Measurements from ENCODE around the gene LGALS3BP. TPM values are rescaled to one million over a fixed set of nuclear protein-coding genes. Genes with fewer than 3 reads are reported as not detected.

The LGALS3BP gene
- polyA plus RNA-seq, 4 donors = 181 to 361 (median 290) TPM

DNA sequence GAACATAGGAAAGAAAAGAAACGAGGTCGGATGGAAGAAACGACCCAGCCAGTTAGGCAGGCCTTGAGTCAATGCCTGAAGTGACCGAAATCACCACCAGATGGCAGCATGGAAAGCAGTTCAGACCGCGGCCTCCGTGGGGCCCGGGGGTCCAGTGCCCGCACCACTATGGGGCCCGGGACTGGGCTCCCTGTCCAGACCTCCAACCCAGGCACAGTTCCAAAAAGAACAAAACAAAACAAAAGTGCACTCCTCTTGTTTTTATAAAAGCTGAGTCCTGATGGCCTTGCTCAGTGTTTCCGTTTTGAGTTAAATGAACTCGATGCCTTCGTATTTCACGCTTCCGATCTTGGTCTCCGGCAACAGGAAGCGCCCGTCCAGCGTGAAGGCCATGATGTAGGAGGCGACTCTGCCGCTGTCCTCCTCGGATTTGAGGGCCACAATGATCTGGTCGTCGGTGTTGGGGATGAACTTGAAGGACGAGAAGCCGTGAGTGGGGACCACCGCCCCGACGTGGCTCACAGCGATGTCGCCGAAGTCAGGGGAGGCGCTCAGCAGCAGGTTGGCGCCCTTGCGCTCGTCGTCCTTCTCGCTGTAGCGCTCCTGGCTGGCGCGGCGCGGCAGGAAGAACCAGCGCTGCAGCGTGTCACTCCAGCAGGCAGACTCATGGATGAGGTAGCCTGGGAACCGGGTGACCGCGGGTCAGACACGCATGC is 13.7 kb upstream of the LGALS3BP start:
- Histone ChIP-seq H3K4me1 (ENCODE audit: control insufficient read depth in 3 of 3, insufficient read depth in 2 of 3, low read depth in 1 of 3, low read length in 2 of 3) (peaks cover 2 to 14% (median 7%) of the 10 kb centered on the region in 3 donors), H3K27ac (ENCODE audit: low read depth in 1 of 3, low read length in 2 of 3) (no peak overlapping the region), H3K27me3 (ENCODE audit: control insufficient read depth in 3 of 3, insufficient read depth in 3 of 3, low read length in 3 of 3) (no peaks in the 10 kb centered on the region), H3K36me3 (ENCODE audit: control insufficient read depth in 3 of 3, insufficient read depth in 2 of 3, low read depth in 1 of 3, low read length in 3 of 3) (peaks cover 22 to 87% (median 25%) of the 10 kb centered on the region in 3 donors), H3K9me3 (ENCODE audit: control insufficient read depth in 2 of 2, insufficient read depth in 1 of 2, low read depth in 1 of 2, low read length in 1 of 2) (no peaks in the 10 kb centered on the region), H3K4me3 (ENCODE audit: low read depth in 1 of 3, low read length in 3 of 3) (no peak overlapping the region)
- FAIRE-seq (no peak), DNase-seq (peak; percentile 49 to 60)
- WGBS, 3 donors = 75 to 77% (median 76%) methylated on average over 49 of the region's 49 CpGs

GRCh38 chr17:78992542-78993212 is 13.0 kb upstream of the LGALS3BP start:
- FAIRE-seq (no peak), DNase-seq (peak in 1 of 2 donors; percentile 75)
- Histone ChIP-seq H3K27ac (ENCODE audit: low read depth in 1 of 3, low read length in 2 of 3) (peak overlapping the region in 1 of 3 donors; percentile 53), H3K36me3 (ENCODE audit: control insufficient read depth in 3 of 3, insufficient read depth in 2 of 3, low read depth in 1 of 3, low read length in 3 of 3) (peaks cover 21 to 80% (median 22%) of the 10 kb centered on the region in 3 donors), H3K4me1 (ENCODE audit: control insufficient read depth in 3 of 3, insufficient read depth in 2 of 3, low read depth in 1 of 3, low read length in 2 of 3) (peaks cover 2 to 14% (median 7%) of the 10 kb centered on the region in 3 donors), H3K27me3 (ENCODE audit: control insufficient read depth in 3 of 3, insufficient read depth in 3 of 3, low read length in 3 of 3) (no peaks in the 10 kb centered on the region), H3K4me3 (ENCODE audit: low read depth in 1 of 3, low read length in 3 of 3) (no peak overlapping the region), H3K9me3 (ENCODE audit: control insufficient read depth in 2 of 2, insufficient read depth in 1 of 2, low read depth in 1 of 2, low read length in 1 of 2) (no peaks in the 10 kb centered on the region)
- WGBS, 3 donors = 21 to 57% (median 45%) methylated on average over 12 of the region's 12 CpGs

DNA sequence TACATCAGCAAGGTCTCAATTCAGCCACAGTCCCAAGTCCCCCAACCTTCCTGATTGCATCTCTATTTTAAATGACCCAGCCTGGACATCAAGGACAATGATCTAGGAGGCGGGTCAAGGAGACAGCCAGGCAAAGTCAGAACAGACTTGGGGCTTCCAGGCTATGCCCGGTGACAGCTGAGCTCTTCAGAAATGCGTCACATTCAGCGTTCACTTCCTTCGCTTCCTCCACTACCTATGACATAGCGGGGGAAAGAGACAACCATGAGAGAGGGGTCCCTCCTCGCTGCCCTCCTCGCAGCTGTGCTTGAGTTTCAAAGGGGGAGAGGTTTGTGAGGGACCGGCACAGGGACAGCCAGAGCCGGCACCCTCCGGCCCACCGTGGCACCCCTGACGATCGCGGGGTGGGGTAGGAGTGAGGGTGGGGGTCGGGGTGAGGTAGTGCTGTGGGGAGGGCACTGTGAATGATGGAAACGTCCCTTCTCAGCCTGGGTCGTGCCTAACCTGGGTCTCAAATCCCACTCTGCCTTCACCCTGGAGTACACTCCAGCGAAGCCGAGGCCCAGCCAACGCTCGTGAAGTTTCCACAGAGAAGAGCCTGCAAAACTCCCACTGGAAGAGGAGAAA is 12.3 kb upstream of the LGALS3BP start:
- Histone ChIP-seq H3K27me3 (ENCODE audit: control insufficient read depth in 3 of 3, insufficient read depth in 3 of 3, low read length in 3 of 3) (no peaks in the 10 kb centered on the region), H3K4me3 (ENCODE audit: low read depth in 1 of 3, low read length in 3 of 3) (no peak overlapping the region), H3K9me3 (ENCODE audit: control insufficient read depth in 2 of 2, insufficient read depth in 1 of 2, low read depth in 1 of 2, low read length in 1 of 2) (no peaks in the 10 kb centered on the region), H3K4me1 (ENCODE audit: control insufficient read depth in 3 of 3, insufficient read depth in 2 of 3, low read depth in 1 of 3, low read length in 2 of 3) (peaks cover 2 to 15% (median 7%) of the 10 kb centered on the region in 3 donors), H3K27ac (ENCODE audit: low read depth in 1 of 3, low read length in 2 of 3) (no peak overlapping the region), H3K36me3 (ENCODE audit: control insufficient read depth in 3 of 3, insufficient read depth in 2 of 3, low read depth in 1 of 3, low read length in 3 of 3) (peaks cover 15 to 73% (median 18%) of the 10 kb centered on the region in 3 donors)
- FAIRE-seq (no peak), DNase-seq (no peak)
- 79 to 86% (median 81%) methylated on average over 22 of the region's 22 CpGs for WGBS, 3 donors

DNA sequence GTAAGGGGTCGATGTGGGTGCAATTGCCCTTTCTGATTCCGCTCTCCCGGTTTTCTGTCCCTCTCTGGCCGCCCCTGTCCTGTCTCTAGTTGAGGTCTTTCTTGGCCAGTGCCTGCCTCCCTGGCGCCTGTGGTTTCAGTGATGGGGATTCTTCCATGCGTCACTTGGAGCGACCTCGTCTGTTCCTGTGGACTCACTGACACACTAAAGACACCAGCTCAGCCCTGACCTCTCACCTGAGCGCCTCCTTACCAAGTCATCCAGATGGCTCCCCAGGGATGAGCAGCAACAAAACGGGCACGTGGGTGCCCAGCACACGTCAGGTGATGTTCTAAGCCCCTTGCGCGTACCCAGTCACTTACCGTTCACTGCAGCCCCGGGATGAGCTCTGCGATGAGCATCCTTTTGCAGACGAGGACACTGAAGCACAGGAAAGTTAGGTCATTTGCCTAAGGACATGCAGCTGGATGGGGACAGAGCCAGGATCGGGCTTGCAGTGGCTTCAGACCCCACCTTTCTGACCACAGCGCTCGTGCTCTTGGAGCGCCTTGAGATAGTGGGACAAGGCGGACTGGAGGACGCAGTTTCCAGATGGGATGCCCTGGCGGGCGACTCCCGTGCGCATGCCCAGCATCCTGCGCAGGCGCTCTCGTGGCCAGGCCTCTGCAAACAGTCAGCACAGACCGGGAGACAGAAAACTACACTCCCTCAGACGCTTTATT is 11.5 kb upstream of the LGALS3BP start:
- FAIRE-seq = no peak
- Histone ChIP-seq H3K4me1 (ENCODE audit: control insufficient read depth in 3 of 3, insufficient read depth in 2 of 3, low read depth in 1 of 3, low read length in 2 of 3) (peaks cover 1 to 15% (median 2%) of the 10 kb centered on the region in 3 donors), H3K27me3 (ENCODE audit: control insufficient read depth in 3 of 3, insufficient read depth in 3 of 3, low read length in 3 of 3) (no peaks in the 10 kb centered on the region), H3K27ac (ENCODE audit: low read depth in 1 of 3, low read length in 2 of 3) (no peak overlapping the region), H3K4me3 (ENCODE audit: low read depth in 1 of 3, low read length in 3 of 3) (no peak overlapping the region), H3K36me3 (ENCODE audit: control insufficient read depth in 3 of 3, insufficient read depth in 2 of 3, low read depth in 1 of 3, low read length in 3 of 3) (peaks cover 13 to 65% (median 15%) of the 10 kb centered on the region in 3 donors), H3K9me3 (ENCODE audit: control insufficient read depth in 2 of 2, insufficient read depth in 1 of 2, low read depth in 1 of 2, low read length in 1 of 2) (no peaks in the 10 kb centered on the region)
- DNase-seq = no peak
- WGBS, 3 donors = 91 to 93% (median 92%) methylated on average over 33 of the region's 33 CpGs

GRCh38 chr17:78990349-78991016 is 10.8 kb upstream of the LGALS3BP start:
- DNase-seq (no peak), FAIRE-seq (no peak)
- Histone ChIP-seq H3K4me1 (ENCODE audit: control insufficient read depth in 3 of 3, insufficient read depth in 2 of 3, low read depth in 1 of 3, low read length in 2 of 3) (peaks cover 1 to 12% (median 2%) of the 10 kb centered on the region in 3 donors), H3K36me3 (ENCODE audit: control insufficient read depth in 3 of 3, insufficient read depth in 2 of 3, low read depth in 1 of 3, low read length in 3 of 3) (peaks cover 13 to 58% (median 15%) of the 10 kb centered on the region in 3 donors), H3K27me3 (ENCODE audit: control insufficient read depth in 3 of 3, insufficient read depth in 3 of 3, low read length in 3 of 3) (no peaks in the 10 kb centered on the region), H3K9me3 (ENCODE audit: control insufficient read depth in 2 of 2, insufficient read depth in 1 of 2, low read depth in 1 of 2, low read length in 1 of 2) (no peaks in the 10 kb centered on the region), H3K27ac (ENCODE audit: low read depth in 1 of 3, low read length in 2 of 3) (no peak overlapping the region), H3K4me3 (ENCODE audit: low read depth in 1 of 3, low read length in 3 of 3) (no peak overlapping the region)
- WGBS, 3 donors = 95 to 96% (median 95%) methylated on average over 29 of the region's 29 CpGs

GRCh38 chr17:78988152-78988551 is 8.4 kb upstream of the LGALS3BP start:
- Histone ChIP-seq H3K36me3 (ENCODE audit: control insufficient read depth in 3 of 3, insufficient read depth in 2 of 3, low read depth in 1 of 3, low read length in 3 of 3) (peaks cover 11 to 35% (median 11%) of the 10 kb centered on the region in 3 donors), H3K4me3 (ENCODE audit: low read depth in 1 of 3, low read length in 3 of 3) (no peak overlapping the region), H3K4me1 (ENCODE audit: control insufficient read depth in 3 of 3, insufficient read depth in 2 of 3, low read depth in 1 of 3, low read length in 2 of 3) (peaks cover 0 to 12% (median 0%) of the 10 kb centered on the region in 3 donors), H3K27ac (ENCODE audit: low read depth in 1 of 3, low read length in 2 of 3) (no peak overlapping the region), H3K27me3 (ENCODE audit: control insufficient read depth in 3 of 3, insufficient read depth in 3 of 3, low read length in 3 of 3) (no peaks in the 10 kb centered on the region), H3K9me3 (ENCODE audit: control insufficient read depth in 2 of 2, insufficient read depth in 1 of 2, low read depth in 1 of 2, low read length in 1 of 2) (no peaks in the 10 kb centered on the region)
- DNase-seq (no peak), FAIRE-seq (no peak)
- 48 to 58% (median 57%) methylated on average over 6 of the region's 6 CpGs for WGBS, 3 donors

DNA sequence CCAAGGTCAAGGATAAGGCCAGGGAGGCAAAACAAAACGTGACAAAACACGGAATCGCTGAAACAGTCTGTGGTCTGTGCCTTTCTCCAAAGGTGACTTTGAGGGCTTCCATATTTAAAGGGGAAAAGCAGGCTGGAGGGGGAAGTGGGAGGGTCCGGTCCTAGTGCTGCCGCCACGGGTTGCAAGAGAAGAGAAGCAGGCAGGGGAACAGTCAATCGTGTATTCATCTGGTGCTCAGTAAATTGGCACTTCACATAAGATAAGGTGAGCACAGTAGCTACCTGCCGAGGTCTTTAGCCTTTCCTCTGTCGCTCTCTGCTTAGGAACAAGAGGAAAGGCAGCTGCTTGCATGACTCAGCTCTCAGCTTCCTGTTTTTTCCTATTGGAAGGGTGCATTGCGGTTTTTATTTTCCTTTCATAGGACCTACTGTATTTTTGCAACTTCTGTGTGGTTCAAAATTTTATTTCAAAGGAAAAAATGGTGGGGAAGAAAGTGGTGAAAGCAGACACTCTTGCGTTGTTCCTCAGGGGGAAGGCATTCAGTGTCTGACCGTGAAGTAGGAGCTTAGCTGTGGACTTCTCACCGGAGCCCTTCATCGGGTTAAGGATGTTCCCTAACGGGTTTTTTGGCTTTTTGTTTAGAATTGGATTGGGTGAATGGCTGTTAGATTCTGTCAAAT is 7.1 kb upstream of the LGALS3BP start:
- 3 to 5% (median 4%) methylated on average over 15 of the region's 15 CpGs for WGBS, 3 donors
- Histone ChIP-seq H3K36me3 (ENCODE audit: control insufficient read depth in 3 of 3, insufficient read depth in 2 of 3, low read depth in 1 of 3, low read length in 3 of 3) (peaks cover 11 to 21% (median 11%) of the 10 kb centered on the region in 3 donors), H3K27me3 (ENCODE audit: control insufficient read depth in 3 of 3, insufficient read depth in 3 of 3, low read length in 3 of 3) (no peaks in the 10 kb centered on the region), H3K9me3 (ENCODE audit: control insufficient read depth in 2 of 2, insufficient read depth in 1 of 2, low read depth in 1 of 2, low read length in 1 of 2) (no peaks in the 10 kb centered on the region), H3K4me3 (ENCODE audit: low read depth in 1 of 3, low read length in 3 of 3) (peak overlapping the region in 1 of 3 donors; percentile 3), H3K4me1 (ENCODE audit: control insufficient read depth in 3 of 3, insufficient read depth in 2 of 3, low read depth in 1 of 3, low read length in 2 of 3) (peaks cover 0 to 12% (median 0%) of the 10 kb centered on the region in 3 donors), H3K27ac (ENCODE audit: low read depth in 1 of 3, low read length in 2 of 3) (peak overlapping the region; percentile 41 to 88 (median 56))
- DNase-seq (peak; percentile 73 to 85), FAIRE-seq (no peak)

Measured in small intestine (tissue), 7 donors.